CD4-positive, alpha-beta T cell treated with Interleukin-15 for 1 hour (primary cell): ENCODE measurements around the gene TOMM22.
A peak's percentile ranks its signal among the peaks of the same experiment; 100 is the strongest.

ENCODE experiments used
- DNase-seq: peaks from one replicate; pipeline ENCODE4 v3.0.0-alpha.2; 2020

Gene TOMM22

DNA sequence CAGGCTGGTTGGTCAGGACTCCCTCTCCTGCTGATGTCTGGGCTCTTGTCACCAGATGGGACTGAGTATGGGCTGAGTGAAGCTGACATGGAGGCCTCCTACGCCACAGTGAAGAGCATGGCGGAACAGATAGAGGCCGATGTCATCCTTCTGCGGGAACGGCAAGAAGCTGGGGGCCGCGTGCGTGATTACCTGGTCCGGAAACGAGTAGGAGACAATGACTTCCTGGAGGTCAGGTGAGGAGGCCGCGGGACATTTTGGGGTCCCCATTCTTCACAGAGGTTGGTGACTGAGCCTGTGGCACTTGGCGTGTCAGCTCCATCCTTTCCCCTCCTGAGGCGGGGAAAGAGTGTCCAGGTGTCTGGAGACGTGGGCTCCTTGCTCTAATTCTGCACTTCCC lies 34.1 kb downstream of the TOMM22 start:
- no peak for DNase-seq

DNA sequence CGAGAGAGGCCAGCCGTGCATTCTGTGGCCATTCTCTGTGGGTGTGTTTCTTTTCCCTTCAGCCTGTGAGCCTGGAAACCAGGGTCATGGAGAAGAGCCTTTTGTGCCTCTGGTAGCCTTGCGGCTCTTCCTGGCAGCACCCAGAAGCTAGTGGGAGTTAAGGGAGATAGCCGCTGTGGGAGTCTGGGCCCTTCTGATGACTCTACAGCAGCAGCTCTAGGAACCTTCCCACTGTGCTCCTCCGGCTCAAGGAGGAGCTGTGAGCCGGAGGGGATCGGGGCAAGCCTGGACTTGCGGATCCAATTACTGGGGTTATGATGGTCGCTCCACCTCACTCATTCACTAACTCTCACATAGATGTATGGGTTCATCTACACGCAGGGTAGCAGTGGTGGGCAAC lies 34.5 kb downstream of the TOMM22 start:
- DNase-seq, result no peak

GRCh38 chr22:38716826-38717225 lies 35.1 kb downstream of the TOMM22 start:
- no peak for DNase-seq

GRCh38 chr22:38717244-38717643 lies 35.5 kb downstream of the TOMM22 start:
- DNase-seq, result no peak

- no peak for DNase-seq
Observed at GRCh38 chr22:38718414-38718813, 36.7 kb downstream of the TOMM22 start.

DNA sequence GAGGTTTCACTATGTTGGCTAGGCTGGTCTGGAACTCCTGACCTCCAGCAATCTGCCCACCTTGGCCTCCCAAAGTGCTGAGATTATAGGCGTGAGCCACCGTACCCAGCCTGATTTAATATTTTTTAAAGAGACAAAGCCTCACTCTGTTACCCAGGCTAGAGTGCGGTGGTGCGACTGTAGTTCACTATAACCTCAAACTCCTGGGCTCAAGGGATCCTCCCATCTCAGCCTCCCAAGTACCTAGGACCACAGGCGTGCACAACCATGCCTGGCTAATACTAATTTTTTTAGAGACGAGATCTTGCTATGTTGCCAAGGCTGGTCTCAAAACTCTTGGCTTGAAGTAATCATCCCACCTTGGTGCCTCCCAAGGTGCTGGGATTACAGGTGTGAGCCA lies 37.4 kb downstream of the TOMM22 start:
- DNase-seq, result no peak

DNA sequence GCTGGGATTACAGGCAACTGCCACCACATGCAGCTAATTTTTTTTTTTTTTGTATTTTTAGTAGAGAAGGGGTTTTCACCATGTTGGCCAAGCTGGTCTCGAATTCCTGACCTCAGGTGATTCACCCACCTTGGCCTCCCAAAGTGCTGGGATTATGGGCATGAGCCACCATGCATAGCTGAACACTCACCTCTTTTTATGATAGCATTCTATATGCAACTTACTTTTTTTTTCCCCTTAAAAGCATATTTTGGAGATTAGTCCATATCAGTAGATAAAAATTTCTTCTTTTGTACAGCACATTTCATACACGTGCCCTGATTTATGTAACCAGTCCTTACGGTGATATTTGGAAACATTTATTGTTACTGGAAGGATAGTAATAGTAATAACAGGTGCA lies 38.6 kb downstream of the TOMM22 start:
- DNase-seq, result no peak

GRCh38 chr22:38721551-38721950 lies 39.8 kb downstream of the TOMM22 start:
- DNase-seq, result no peak

DNA sequence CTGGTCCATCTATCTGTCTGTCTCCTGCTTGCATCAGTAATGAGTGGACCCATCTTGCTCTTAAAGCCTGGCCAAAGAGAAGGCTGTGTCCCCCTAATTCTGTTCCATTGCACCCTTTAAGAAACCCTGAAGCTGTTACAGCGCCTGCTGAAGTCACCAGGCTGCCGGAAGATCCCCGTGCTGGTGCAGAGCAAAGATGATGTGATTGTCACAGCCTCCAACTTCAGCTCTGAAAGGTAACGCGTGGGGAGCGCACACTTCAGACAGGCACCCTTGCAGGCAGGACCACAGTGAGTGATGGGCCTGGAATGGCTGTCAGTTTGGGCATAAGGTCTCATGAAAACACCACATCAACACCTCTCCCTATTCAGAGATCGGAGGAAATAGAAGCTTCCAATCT lies 42.4 kb downstream of the TOMM22 start:
- DNase-seq, result no peak

GRCh38 chr22:38724926-38725571 lies 43.3 kb downstream of the TOMM22 start:
- peak; percentile 38 for DNase-seq

DNA sequence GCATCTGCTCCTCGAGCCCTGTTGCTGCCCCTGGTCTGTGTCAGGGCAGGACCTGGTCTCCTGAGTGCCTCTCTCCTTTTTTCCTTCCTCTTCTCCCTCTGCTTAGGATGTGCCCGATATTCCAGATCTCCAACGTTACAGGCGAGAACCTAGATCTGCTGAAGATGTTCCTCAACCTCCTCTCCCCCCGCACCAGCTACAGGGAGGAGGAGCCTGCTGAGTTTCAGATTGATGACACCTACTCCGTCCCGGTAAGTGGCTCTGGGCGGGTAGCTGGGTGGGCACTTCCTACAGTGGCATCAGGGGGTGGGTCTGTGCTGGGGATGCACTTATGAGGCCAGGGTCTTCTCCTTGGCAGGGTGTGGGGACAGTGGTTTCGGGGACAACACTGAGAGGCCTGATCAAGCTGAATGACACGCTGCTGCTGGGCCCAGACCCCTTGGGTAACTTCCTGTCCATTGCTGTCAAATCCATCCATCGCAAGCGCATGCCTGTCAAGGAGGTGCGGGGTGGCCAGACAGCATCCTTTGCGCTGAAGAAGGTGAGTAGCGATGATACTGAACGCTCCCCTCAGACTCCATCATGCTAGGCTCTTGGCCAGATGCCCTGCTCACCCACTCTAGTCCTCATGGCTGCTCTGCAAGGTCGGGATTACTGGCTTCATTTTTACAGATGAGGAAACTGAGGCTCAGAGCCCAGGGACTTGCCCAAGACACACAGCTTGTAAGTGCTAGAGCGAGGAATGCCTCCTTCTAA lies 44.3 kb downstream of the TOMM22 start:
- DNase-seq, result no peak

GRCh38 chr22:38727123-38727522 lies 45.4 kb downstream of the TOMM22 start:
- no peak for DNase-seq

DNA sequence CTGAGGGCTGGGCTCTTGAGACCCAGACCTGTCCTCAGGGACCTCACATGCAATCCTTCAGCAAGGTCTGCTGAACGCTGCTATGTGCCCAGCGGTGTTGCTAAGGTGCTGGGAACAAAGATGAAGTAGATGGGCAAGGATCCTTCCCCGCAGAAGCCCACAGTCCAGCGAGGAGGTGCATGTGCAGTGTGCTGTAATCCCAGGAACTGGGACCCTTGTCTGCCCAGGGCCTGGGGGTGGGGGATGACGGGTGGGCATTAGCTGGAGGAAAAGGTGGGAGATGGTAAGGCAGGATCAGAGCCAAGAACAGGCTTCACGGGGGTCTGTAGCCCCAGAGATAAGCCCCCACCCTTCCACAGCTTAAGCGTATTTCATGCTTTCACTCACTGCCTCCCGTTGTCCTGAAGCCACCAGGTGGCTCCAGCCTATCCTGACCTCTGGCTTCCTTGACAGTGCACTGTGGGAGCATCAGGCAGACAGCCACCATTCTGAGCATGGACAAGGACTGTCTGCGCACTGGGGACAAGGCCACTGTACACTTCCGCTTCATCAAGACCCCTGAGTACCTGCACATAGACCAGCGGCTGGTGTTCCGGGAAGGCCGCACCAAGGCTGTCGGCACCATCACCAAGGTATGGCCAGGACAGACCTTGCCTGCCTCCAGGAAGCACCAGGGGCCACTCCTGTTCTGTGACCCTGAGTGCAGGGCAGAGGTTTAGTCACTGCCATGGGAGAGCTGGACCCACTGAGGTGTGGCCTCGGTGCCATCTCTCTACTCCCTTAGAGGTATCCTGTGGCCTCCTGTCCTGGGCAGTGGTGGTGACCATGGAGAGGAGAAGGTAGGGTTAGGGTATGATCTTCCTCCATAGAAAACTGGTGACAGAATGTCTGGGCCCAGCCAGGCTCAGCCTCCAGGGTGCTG lies 46.0 kb downstream of the TOMM22 start:
- DNase-seq, result no peak

DNA sequence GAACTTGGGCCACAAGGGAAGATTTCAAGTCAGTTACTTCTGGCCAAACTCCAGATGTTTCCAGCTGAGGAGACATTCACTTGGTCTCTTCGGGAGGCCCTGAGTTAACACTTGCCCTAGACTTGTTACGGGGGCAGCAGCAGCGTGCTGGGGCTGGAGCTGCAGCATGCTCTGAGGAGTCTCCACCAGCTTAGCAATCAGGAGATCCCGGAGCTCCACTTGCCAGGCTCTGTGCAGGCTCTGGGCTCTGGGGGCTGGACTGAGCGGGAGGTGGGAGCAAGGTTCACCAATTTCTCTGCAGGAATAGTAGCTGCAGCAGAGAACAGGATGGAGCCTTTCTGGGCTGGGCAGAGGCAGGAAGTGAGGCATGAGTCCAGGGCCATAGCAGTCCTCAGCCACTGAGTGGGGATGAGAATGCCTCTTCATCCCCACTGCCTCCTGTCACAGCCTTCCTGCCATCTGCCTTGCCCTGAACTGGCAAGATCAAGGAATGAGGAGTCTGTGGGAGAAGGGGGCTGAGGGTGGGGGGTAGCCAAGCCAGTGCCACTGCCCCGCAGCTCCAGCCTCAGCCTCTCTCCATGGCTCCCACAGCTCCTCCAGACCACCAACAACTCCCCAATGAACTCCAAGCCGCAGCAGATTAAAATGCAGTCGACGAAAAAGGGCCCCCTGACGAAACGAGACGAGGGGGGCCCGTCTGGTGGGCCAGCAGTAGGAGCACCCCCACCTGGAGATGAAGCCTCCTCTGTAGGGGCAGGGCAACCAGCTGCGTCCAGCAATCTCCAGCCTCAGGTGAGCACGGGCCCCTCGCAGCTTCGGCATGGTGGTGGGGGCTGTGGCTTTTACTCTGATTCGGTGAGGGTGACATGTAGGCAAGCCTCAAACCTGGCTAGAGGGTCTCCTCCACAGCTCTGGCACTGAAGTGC lies 47.4 kb downstream of the TOMM22 start:
- no peak for DNase-seq

GRCh38 chr22:38729946-38730345 lies 48.2 kb downstream of the TOMM22 start:
- DNase-seq, result no peak

DNA sequence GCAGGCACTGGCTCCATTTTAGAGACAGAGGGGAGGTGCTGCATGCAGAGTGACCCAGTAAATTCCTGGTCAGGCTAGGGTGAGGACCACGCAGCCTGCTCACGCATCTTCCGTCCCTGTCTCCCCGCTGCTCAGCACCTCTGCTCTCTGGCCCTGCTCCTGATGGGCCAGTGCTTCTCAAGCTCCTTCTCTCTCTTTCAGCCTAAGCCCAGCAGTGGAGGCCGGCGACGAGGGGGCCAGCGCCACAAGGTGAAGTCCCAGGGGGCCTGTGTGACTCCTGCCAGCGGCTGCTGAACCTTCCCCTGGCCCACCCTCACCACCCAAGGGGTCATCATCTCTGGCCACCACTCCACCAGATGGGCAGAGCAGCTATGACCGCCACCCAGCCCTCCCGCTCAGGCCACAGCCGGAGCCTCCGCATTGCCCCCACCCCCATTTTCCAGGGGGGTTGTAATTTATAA lies 48.7 kb downstream of the TOMM22 start:
- no peak for DNase-seq

GRCh38 chr22:38731703-38732161 lies 50.0 kb downstream of the TOMM22 start:
- DNase-seq, result no peak

GRCh38 chr22:38732251-38732815 lies 50.6 kb downstream of the TOMM22 start:
- DNase-seq, result no peak

DNA sequence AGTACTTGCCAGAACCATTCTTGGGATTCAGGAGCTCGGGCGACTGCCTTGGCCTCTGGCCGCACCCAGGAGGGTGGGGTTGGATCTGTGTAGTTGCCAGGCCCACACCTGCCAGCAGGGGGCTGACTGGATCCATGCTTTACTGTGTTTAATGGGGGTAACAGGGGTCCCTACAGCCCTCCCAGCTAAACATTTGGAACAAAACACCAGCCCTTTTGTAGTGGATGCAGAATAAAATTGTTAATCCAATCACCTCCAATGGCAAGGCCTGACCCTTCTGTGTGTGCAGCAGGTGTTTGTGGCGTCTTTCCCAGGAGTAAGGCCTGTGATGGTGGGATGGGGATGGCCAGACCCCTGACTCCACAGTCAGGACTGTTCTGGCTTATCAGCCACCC lies 51.6 kb downstream of the TOMM22 start:
- DNase-seq, result peak; percentile 53

DNA sequence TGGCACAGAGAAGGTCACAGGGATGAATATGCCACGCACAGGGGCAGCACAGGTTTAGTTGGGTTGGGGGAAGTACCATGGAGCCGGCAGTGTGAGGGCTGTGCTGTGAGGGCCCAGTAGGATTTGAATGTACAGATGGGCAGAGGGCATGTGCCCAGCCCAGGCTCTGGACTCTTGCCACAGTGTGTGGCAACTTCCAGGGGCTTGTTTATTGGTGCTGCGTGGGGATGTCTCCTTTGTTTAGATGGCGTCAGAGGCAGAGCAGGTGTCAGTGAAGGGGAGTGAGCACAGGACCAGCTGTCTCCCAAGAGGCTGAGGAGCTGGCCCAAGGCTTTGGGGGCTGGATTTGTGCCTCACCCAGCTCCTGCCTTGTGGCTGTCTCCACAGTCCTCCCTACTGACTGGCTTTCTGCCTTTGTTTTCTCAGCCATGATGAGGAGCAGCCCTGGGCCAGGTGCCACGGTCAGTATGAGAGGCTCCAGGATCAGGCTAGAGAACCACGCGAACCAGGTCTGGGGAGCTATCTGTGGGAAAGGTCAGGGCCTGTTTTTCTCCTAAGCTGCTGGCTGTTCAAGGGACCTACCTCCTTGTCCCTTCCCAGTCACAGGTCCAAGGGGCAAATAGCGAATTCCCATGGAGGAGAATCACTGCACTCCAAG lies 52.1 kb downstream of the TOMM22 start:
- DNase-seq, result no peak

DNA sequence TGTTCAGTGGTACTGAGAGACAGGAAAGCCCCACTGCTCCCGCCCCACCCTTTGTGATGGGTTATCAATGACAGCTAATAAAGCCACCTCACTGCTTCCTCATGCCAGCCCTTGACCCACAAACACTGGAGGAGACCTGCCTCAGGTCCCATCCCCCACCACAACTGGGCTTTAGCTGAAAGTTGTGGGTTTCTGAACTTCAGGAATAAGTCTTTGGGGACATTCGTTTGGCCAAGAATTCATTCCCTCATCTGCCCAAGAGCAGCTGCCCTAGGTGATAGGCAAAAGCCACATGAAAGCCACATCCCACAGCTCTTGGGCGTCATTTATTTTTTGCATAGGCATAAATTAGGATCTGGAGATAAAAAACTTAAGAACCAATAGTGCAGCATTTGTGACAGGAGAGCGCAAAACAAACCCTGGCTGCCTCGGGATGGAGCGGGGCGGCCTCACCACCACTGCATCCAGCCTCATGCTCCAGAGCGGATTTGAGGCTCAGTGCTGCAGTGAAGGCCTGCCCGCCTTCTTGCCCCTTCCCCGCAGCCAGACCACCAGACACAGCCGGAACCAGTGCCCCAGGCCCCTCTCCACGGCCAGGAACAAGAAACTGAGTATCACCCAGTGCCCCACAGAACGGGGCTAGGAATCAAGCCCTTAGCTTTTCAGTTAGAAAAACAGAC lies 52.8 kb downstream of the TOMM22 start:
- no peak for DNase-seq
